A172 (cell line): ENCODE data around the gene IGF2. TPM values are rescaled to one million over a fixed set of nuclear protein-coding genes. Genes with fewer than 3 reads are reported as not detected.
"Not testable (repeated sequence)": the region's sequence is repeated elsewhere in the genome, so short reads cannot be mapped to it uniquely, and the experiment has no call there.

Experiments
- DNase-seq: peaks from one replicate; pipeline ENCODE4 v3.0.0-alpha.2; 2015; ENCODE audit warnings: low spot score
- total RNA-seq: library from RNA; depleted of rRNA; stranded (reverse); fragments of >200 nt; shearing (Covaris generic); gene quantifications from 2 replicates; pipeline ENCODE4 v1.2.3, GENCODE V29; 2014

IGF2 gene
- total RNA-seq, 1 experiment from 2014 or later: 0.90 TPM

- DNase-seq: no peak
Observed at GRCh38 chr11:2136952-2137201, 2.3 kb downstream of the IGF2 start.

- DNase-seq: no peak
Observed at GRCh38 chr11:2136209-2136951, 2.8 kb downstream of the IGF2 start.

GRCh38 chr11:2135648-2136201, 3.5 kb downstream of the IGF2 start:
- no peak for DNase-seq

- no peak for DNase-seq
Observed at GRCh38 chr11:2135018-2135569, 4.1 kb downstream of the IGF2 start.

GRCh38 chr11:2134022-2135010, 4.9 kb downstream of the IGF2 start:
- DNase-seq: no peak

GRCh38 chr11:2133241-2134021, 5.8 kb downstream of the IGF2 start:
- DNase-seq: no peak

- DNase-seq: no peak
Observed at GRCh38 chr11:2132874-2133240, 6.3 kb downstream of the IGF2 start.

GRCh38 chr11:2132246-2132645, 6.9 kb downstream of the IGF2 start:
- DNase-seq: no peak

GRCh38 chr11:2131371-2132236, 7.6 kb downstream of the IGF2 start:
- no peak for DNase-seq

- DNase-seq: no peak
Observed at GRCh38 chr11:2130881-2131352, 8.3 kb downstream of the IGF2 start.

GRCh38 chr11:2129699-2130366, 9.4 kb downstream of the IGF2 start:
- DNase-seq: no peak

GRCh38 chr11:2129308-2129698, 9.9 kb downstream of the IGF2 start:
- no peak for DNase-seq

GRCh38 chr11:2128511-2129307, 10.5 kb downstream of the IGF2 start:
- no peak for DNase-seq

GRCh38 chr11:2128130-2128510, 11.1 kb downstream of the IGF2 start:
- no peak for DNase-seq

GRCh38 chr11:2127482-2128129, 11.6 kb downstream of the IGF2 start:
- DNase-seq: no peak

- no peak for DNase-seq
Observed at GRCh38 chr11:2126520-2127085, 12.6 kb downstream of the IGF2 start.

- DNase-seq: not testable (repeated sequence)
Observed at GRCh38 chr11:2124736-2125484, 14.3 kb downstream of the IGF2 start.

GRCh38 chr11:2123628-2123960, 15.6 kb downstream of the IGF2 start:
- DNase-seq: no peak
